HEK293T (cell line): ENCODE measurements around the gene SNCAIP.
A peak's percentile ranks its signal among the peaks of the same experiment; 100 is the strongest.

Experiments
- CTCF ChIA-PET: fragments of 350-600 bp; formaldehyde crosslinking; extraction: SDS; loops from one replicate; lab custom pipeline; 2021; ENCODE audit warnings: antibody characterized with exemption, inconsistent platforms; lab: Yijun Ruan, JAX
- POLR2A ChIA-PET: fragments of 350-600 bp; formaldehyde crosslinking; extraction: SDS; loops from one replicate; lab custom pipeline; 2020; ENCODE audit warnings: antibody characterized with exemption, inconsistent platforms; lab: Yijun Ruan, JAX
- DNase-seq: peaks from one replicate; pipeline ENCODE4 v3.0.0; 2012; ENCODE audit warnings: mixed read lengths; ENCODE audit errors: extremely low spot score
- ARNT ChIP-seq: fragments of 450-650 bp; IDR thresholded peaks from 2 replicates; pipeline ENCODE4 v1.6.1; 2017; ENCODE audit warnings: mild to moderate bottlenecking
- BHLHE40 ChIP-seq: fragments of 450-650 bp; IDR thresholded peaks from 2 replicates; pipeline ENCODE4 v1.6.1; 2016; ENCODE audit warnings: mild to moderate bottlenecking, moderate library complexity, borderline replicate concordance
- CTBP1 ChIP-seq: fragments of 450-650 bp; IDR thresholded peaks from 2 replicates; pipeline ENCODE4 v1.6.1; 2016; ENCODE audit warnings: borderline replicate concordance
- ELF4 ChIP-seq: fragments of 450-650 bp; IDR thresholded peaks from 2 replicates; pipeline ENCODE4 v1.6.1; 2017; ENCODE audit warnings: antibody characterized with exemption
- FOXA1 ChIP-seq: fragments of 450-650 bp; IDR thresholded peaks from 2 replicates; pipeline ENCODE4 v1.6.1; 2016; ENCODE audit warnings: mild to moderate bottlenecking
- FOXK2 ChIP-seq: fragments of 450-650 bp; IDR thresholded peaks from 2 replicates; pipeline ENCODE4 v1.6.1; 2016; ENCODE audit warnings: mild to moderate bottlenecking
- FOXM1 ChIP-seq: fragments of 450-650 bp; IDR thresholded peaks from 2 replicates; pipeline ENCODE4 v1.6.1; 2017; ENCODE audit warnings: mild to moderate bottlenecking, borderline replicate concordance
- HDGF ChIP-seq: fragments of 450-650 bp; IDR thresholded peaks from 2 replicates; pipeline ENCODE4 v1.6.1; 2017; ENCODE audit warnings: antibody characterized with exemption, borderline replicate concordance
- L3MBTL2 ChIP-seq: fragments of 450-650 bp; conservative IDR thresholded peaks from 2 replicates; pipeline ENCODE4 v1.6.1; 2016; ENCODE audit warnings: mild to moderate bottlenecking
- LEF1 ChIP-seq: fragments of 450-650 bp; IDR thresholded peaks from 2 replicates; pipeline ENCODE4 v1.6.1; 2017; ENCODE audit warnings: mild to moderate bottlenecking, borderline replicate concordance
- NFRKB ChIP-seq: fragments of 450-650 bp; IDR thresholded peaks from 2 replicates; pipeline ENCODE4 v1.6.1; 2016; ENCODE audit warnings: mild to moderate bottlenecking, moderate library complexity
- SP1 ChIP-seq: fragments of 450-650 bp; IDR thresholded peaks from 2 replicates; pipeline ENCODE4 v1.6.1; 2017
- SUZ12 ChIP-seq: fragments of 450-650 bp; IDR thresholded peaks from 2 replicates; pipeline ENCODE4 v1.6.1; 2016; ENCODE audit warnings: mild to moderate bottlenecking
- TARDBP ChIP-seq: fragments of 450-650 bp; IDR thresholded peaks from 2 replicates; pipeline ENCODE4 v1.6.1; 2016
- ZNF384 ChIP-seq: fragments of 450-650 bp; IDR thresholded peaks from 2 replicates; pipeline ENCODE4 v1.6.1; 2016
- TF ChIP-seq, protein P1 (sequence below): fragments of 450-650 bp; IDR thresholded peaks from 2 replicates; pipeline ENCODE4 v1.6.1; 2016

The SNCAIP gene

DNA sequence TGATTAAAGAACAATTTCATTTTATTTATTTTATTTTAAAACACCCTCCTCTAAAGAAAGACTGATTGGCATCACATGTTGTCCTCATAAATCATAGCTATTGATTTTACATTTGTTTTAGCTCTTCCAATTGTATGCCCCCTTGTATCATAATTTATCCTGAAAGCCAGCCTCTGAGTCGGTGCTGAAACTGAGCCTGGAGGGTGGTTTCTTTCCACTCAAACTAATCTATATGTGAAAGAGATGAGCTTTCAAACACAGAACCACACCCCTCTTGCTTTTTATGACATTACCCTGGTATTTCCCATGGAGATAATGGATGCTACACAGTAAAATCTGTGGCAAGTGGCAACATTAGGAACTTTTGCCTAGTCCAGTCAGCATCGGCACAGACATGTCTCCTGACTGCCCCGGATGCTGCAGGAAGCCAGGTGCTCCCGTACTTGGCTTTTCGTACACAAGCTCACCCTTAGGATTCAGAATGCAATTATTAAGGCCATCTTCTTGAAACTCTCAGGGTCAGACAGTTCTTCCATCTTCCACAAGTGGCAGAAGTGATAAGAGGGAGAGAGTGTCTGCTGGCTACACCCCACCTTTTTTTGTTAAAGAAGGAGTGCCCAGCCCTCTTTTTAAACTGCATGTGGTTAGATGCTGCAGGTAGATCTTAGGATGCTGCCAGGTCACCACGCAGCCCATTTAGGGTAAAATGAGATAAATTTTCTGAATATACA is 91.1 kb downstream of the SNCAIP start:
- no peak for DNase-seq
- CTCF ChIA-PET: interaction anchor here (1.3 kb wide), 1 partner anchor 11 kb away, joined by 3 read pairs; no protein-coding TSS in a partner anchor
- POLR2A ChIA-PET: no interaction called here
- TF ChIP-seq SUZ12: no peak
- TF ChIP-seq, protein P1, sequence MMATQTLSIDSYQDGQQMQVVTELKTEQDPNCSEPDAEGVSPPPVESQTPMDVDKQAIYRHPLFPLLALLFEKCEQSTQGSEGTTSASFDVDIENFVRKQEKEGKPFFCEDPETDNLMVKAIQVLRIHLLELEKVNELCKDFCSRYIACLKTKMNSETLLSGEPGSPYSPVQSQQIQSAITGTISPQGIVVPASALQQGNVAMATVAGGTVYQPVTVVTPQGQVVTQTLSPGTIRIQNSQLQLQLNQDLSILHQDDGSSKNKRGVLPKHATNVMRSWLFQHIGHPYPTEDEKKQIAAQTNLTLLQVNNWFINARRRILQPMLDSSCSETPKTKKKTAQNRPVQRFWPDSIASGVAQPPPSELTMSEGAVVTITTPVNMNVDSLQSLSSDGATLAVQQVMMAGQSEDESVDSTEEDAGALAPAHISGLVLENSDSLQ: peak; percentile 55

DNA sequence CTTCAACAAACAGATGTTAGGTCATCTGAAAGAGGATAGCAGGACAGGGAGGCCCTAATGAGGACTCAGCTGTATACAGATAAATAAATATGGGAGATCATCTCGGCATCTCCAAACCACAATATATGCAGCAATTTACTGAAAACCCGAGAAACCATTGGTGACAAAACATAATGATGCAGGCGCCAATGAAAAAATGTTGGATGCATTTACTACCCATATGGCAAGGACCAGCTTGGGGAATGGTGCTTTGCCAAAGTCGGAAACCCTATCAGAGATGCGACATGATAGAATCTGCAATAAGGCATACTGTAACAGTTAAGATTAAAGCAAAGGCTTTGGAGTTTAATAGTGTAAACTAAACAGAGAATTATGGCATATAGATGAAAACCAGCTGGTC is 92.0 kb downstream of the SNCAIP start:
- TF ChIP-seq ZNF384 (no peak), SP1 (no peak)
- no peak for DNase-seq
- ChIA-PET CTCF (interaction anchor here (0.8 to 1.1 kb wide), 2 partner anchors 16 to 35 kb away, joined by 3 to 6 read pairs; no protein-coding TSS in a partner anchor), POLR2A (no interaction called here)

DNA sequence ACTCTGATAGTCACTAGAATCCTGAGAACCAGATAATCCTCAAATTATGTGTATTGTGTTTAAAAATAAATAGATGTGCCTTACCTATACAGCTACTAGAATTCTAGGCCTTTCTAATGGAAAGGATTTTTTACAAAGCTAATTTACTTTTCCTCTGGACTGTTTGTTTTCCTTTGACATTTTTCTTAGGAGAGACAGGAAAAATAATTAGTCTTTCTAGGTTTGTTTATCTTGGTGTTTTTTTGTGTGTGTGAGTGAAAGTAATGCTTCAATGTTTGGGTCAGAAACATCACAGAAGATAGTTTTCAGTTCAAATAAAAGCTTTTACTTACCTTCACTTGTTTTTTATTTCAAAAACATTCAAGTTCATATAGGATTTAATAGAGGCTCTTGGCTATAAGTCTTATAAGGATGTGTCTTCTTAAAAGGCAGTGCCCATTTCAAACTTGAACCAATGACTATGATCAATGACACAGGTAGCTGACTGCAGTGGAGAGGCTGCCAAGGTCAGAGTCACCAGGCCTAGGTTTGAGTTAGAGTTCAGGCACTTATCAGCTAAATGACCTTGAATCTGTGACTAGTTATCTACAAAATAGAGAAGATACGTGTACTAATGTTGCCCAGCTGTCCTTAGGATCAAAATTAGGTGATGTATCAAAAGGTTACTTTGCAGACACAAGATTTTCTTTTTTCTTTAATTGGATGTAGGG is 92.8 kb downstream of the SNCAIP start:
- no peak for DNase-seq
- CTCF ChIA-PET: interaction anchor here (0.8 to 1.3 kb wide), 3 partner anchors 10 to 15 kb away, joined by 3 to 6 read pairs (median 3); no protein-coding TSS in a partner anchor
- no peak for TF ChIP-seq CTBP1
- no peak for TF ChIP-seq ZNF384
- TF ChIP-seq SP1: no peak
- no peak for TF ChIP-seq LEF1
- TF ChIP-seq ELF4: no peak
- TF ChIP-seq ARNT: no peak
- no peak for TF ChIP-seq BHLHE40
- TF ChIP-seq NFRKB: no peak
- TF ChIP-seq FOXK2: no peak
- no peak for TF ChIP-seq FOXA1
- no peak for TF ChIP-seq SUZ12
- no peak for TF ChIP-seq TARDBP
- POLR2A ChIA-PET: no interaction called here

DNA sequence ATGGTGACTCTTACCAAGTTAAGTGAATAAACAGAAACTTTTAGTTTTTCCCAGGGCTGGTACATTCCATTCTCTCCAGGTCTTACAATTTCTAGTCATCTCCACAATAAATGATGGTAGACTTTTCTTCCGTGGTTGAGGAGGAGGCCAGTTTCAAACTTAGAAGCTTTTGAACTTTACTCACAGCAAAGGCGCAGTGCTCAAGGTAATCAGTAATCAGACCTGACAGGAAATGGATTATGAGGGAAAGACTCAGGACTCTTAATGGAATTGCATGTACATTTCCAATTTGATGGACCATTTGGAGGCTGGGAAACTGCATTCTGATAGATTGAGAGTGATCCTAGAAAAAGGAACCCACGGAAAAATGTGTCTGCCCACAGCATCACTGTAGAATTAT is 93.7 kb downstream of the SNCAIP start:
- ChIA-PET POLR2A (no interaction called here), CTCF (interaction anchor here (0.8 to 1.3 kb wide), 2 partner anchors 9 to 12 kb away, joined by 3 read pairs; no protein-coding TSS in a partner anchor)
- no peak for TF ChIP-seq TARDBP
- TF ChIP-seq SUZ12: no peak
- no peak for TF ChIP-seq HDGF
- TF ChIP-seq BHLHE40: no peak
- no peak for TF ChIP-seq ARNT
- no peak for TF ChIP-seq FOXK2
- no peak for TF ChIP-seq FOXM1
- TF ChIP-seq NFRKB: no peak
- no peak for TF ChIP-seq FOXA1
- TF ChIP-seq SP1: no peak
- TF ChIP-seq, protein P1: no peak
- TF ChIP-seq LEF1: no peak
- TF ChIP-seq ELF4: no peak
- TF ChIP-seq L3MBTL2: no peak
- no peak for DNase-seq

DNA sequence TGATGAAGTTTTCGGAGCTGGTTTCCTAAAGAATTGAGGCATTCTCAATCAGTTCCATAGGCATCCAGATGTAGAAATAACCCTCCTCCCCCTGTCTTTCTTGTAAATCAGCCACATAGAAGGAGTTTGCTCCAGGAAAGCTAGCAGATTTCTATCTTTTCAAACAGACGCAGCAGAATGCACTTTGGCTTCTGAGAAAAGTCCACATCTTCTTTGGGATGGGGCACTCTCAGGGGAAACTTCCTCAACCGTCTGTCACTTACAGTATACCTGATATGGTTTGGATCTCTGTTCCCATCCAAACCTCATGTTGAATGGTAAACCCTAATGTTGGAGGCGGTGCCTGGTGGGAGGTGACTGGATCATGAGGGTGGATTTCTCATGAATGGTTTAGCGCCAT is 94.1 kb downstream of the SNCAIP start:
- ChIA-PET POLR2A (no interaction called here), CTCF (interaction anchor here (0.6 to 1.3 kb wide), 2 partner anchors 12 to 243 kb away, joined by 3 read pairs; no protein-coding TSS in a partner anchor)
- DNase-seq: no peak
- no peak for TF ChIP-seq BHLHE40
- no peak for TF ChIP-seq FOXK2
- no peak for TF ChIP-seq CTBP1
- no peak for TF ChIP-seq L3MBTL2
- no peak for TF ChIP-seq FOXA1
- TF ChIP-seq ARNT: no peak
- TF ChIP-seq HDGF: no peak
- no peak for TF ChIP-seq ELF4
- no peak for TF ChIP-seq SUZ12
- TF ChIP-seq SP1: no peak
- TF ChIP-seq ZNF384: no peak
- no peak for TF ChIP-seq NFRKB
- TF ChIP-seq, protein P1: no peak
- no peak for TF ChIP-seq TARDBP
- TF ChIP-seq FOXM1: no peak
- TF ChIP-seq LEF1: no peak

DNA sequence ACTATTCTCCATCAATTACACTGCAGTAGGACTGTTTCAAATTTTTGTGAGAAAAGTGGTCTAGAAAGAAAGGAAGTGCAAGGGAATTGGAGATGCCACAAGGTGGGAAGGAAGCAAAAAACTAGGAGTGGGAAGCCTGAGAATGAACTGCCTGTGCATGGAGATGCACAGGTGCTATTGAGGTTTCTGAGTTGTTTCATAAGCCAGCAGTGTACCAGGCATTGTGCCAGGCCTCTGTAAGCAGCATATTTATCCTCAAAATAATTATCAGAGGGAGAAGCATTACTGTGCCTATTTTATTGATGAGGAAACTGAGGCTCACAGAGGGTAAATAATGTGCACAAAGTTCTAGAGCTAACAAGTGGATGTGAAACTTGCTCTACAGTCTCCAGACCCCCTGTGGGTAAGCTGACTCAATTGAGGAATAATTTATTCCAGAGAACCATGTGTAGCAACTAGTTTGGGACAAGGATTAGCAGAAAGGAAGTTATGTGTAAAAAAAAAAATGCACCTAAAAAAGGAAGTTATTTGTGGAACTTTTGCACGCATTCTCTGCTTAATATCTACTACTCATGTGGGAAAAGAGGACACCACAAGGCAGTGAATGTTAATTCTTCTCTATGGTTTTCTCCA is 96.7 kb downstream of the SNCAIP start:
- TF ChIP-seq L3MBTL2: no peak
- no peak for TF ChIP-seq BHLHE40
- TF ChIP-seq CTBP1: no peak
- no peak for TF ChIP-seq SUZ12
- TF ChIP-seq ARNT: no peak
- TF ChIP-seq FOXA1: no peak
- TF ChIP-seq FOXK2: no peak
- no peak for TF ChIP-seq ELF4
- no peak for TF ChIP-seq FOXM1
- no peak for TF ChIP-seq NFRKB
- TF ChIP-seq LEF1: no peak
- no peak for TF ChIP-seq HDGF
- no peak for TF ChIP-seq ZNF384
- TF ChIP-seq TARDBP: no peak
- TF ChIP-seq SP1: no peak
- TF ChIP-seq, protein P1: no peak
- no peak for DNase-seq
- POLR2A ChIA-PET: no interaction called here
- CTCF ChIA-PET: no interaction called here
